SK-N-MC (cell line): ENCODE data around the gene ACTR3.

Experiments used
- EZH2 ChIP-seq: fragments of 200-600 bp; sonication (generic); IDR thresholded peaks from one replicate; pipeline ENCODE4 v1.6.1; 2017; ENCODE audit warnings: antibody characterized with exemption
- FOXP2 ChIP-seq: optimal IDR thresholded peaks from 2 replicates; pipeline ENCODE3; 2011; ENCODE audit warnings: mild to moderate bottlenecking, moderate library complexity; ENCODE audit not compliant: insufficient read depth; ENCODE audit errors: extremely low read length, control extremely low read depth
- POLR2AphosphoS5 ChIP-seq: IDR thresholded peaks from 2 replicates; pipeline ENCODE4 v1.6.1; 2012; ENCODE audit warnings: mild to moderate bottlenecking, low read depth, low read length, borderline replicate concordance

DNA sequence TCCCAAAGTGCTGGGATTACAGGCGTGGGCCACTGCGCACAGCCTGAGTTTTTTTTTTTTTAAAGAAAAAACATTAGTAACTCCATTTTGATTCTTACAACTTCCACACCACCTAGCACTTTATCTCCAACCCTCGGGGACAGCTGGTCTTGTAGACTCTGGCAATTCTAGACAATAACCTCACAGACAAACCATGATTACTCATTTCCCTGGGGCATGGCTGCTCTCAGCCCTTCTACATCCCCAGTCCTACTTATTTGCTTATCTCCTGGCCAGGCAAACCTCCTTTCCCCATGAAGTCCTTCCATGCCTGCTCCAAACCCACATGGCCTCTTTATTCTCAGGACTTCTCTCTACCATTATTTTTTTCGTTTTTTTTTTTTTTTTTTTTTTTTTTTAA is 91.1 kb downstream of the ACTR3 start:
- TF ChIP-seq EZH2 (no peak), POLR2AphosphoS5 (no peak), FOXP2 (no peak)
